ENCODE measurements around the gene FBRSL1.

The FBRSL1 gene

GRCh38 chr12:132505852-132506219, 15.9 kb downstream of the FBRSL1 start:
- peak overlapping the region; percentile 49 for H3K4me3 ChIP-seq (ENCODE audit: low read depth, low read length)
- DNase-seq (ENCODE audit: low read depth): no peak

GRCh38 chr12:132506328-132507160, 16.6 kb downstream of the FBRSL1 start:
- peak; percentile 91 for TF ChIP-seq MAX (IDR thresholded peaks at IDR 0.05; ENCODE audit: low read depth, low read length)
- TF ChIP-seq MYC (IDR thresholded peaks at IDR 0.05; ENCODE audit: low read depth, low read length): peak; percentile 93
- no peak for TF ChIP-seq CTCF (IDR thresholded peaks at IDR 0.05; ENCODE audit: low read depth, low read length)
- peak; percentile 50 for TF ChIP-seq POLR2A (IDR thresholded peaks at IDR 0.05; ENCODE audit: extremely low read depth, insufficient read length)
- peak overlapping the region; percentile 49 for H3K4me3 ChIP-seq (ENCODE audit: low read depth, low read length)
- peak; percentile 99 for DNase-seq (ENCODE audit: low read depth)

More at GRCh38 chr12:132505852-132506219, 15.9 kb downstream of the FBRSL1 start:
- TF ChIP-seq MAX (IDR thresholded peaks at IDR 0.05; ENCODE audit: low read depth, low read length) (0 out of 2 replicates have a peak, but pooled peaks have one; percentile 10), POLR2A (IDR thresholded peaks at IDR 0.05; ENCODE audit: extremely low read depth, insufficient read length) (no peak)

GRCh38 chr12:132507161-132507538, 17.2 kb downstream of the FBRSL1 start:
- no peak for DNase-seq (ENCODE audit: low read depth)
- TF ChIP-seq MAX (IDR thresholded peaks at IDR 0.05; ENCODE audit: low read depth, low read length) (no peak), MYC (IDR thresholded peaks at IDR 0.05; ENCODE audit: low read depth, low read length) (no peak), CTCF (IDR thresholded peaks at IDR 0.05; ENCODE audit: low read depth, low read length) (no peak)
- H3K4me3 ChIP-seq (ENCODE audit: low read depth, low read length): peak overlapping the region; percentile 18

GRCh38 chr12:132507656-132508490, 17.9 kb downstream of the FBRSL1 start:
- TF ChIP-seq CTCF (IDR thresholded peaks at IDR 0.05; ENCODE audit: low read depth, low read length): peak; percentile 17
- no peak for TF ChIP-seq MAX (IDR thresholded peaks at IDR 0.05; ENCODE audit: low read depth, low read length)
- no peak for TF ChIP-seq POLR2A (IDR thresholded peaks at IDR 0.05; ENCODE audit: extremely low read depth, insufficient read length)
- TF ChIP-seq MYC (IDR thresholded peaks at IDR 0.05; ENCODE audit: low read depth, low read length): no peak
- H3K4me3 ChIP-seq (ENCODE audit: low read depth, low read length): no peak overlapping the region
- DNase-seq (ENCODE audit: low read depth): no peak

- TF ChIP-seq CTCF (IDR thresholded peaks at IDR 0.05; ENCODE audit: low read depth, low read length): no peak
- no peak for TF ChIP-seq POLR2A (IDR thresholded peaks at IDR 0.05; ENCODE audit: extremely low read depth, insufficient read length)
- TF ChIP-seq MAX (IDR thresholded peaks at IDR 0.05; ENCODE audit: low read depth, low read length): no peak
- TF ChIP-seq MYC (IDR thresholded peaks at IDR 0.05; ENCODE audit: low read depth, low read length): no peak
- no peak for DNase-seq (ENCODE audit: low read depth)
- no peak overlapping the region for H3K4me3 ChIP-seq (ENCODE audit: low read depth, low read length)
Measured at GRCh38 chr12:132508491-132508740, 18.5 kb downstream of the FBRSL1 start.
